H7 (cell line): Measurements from ENCODE around the gene SPOCK1. TPM values are rescaled to one million over a fixed set of nuclear protein-coding genes. Genes with fewer than 3 reads are reported as not detected.
"Not testable (repeated sequence)": the region's sequence is repeated elsewhere in the genome, so short reads cannot be mapped to it uniquely, and the experiment has no call there.

ENCODE experiments used
- DNase-seq: peaks from one replicate; pipeline ENCODE4 v3.0.0; 2012
- H3K27me3 ChIP-seq: 2 replicates; pipeline ENCODE4 v1.6.0; 2011; ENCODE audit warnings: mild to moderate bottlenecking, low read length; ENCODE audit not compliant: control insufficient read depth, insufficient read depth
- H3K36me3 ChIP-seq: replicated peaks from 2 replicates; pipeline ENCODE4 v1.5.1; 2011; ENCODE audit warnings: low read length; ENCODE audit not compliant: control insufficient read depth, insufficient read depth
- H3K4me3 ChIP-seq: 2 replicates; pipeline ENCODE4 v1.5.1; 2011; ENCODE audit warnings: low read depth, mild to moderate bottlenecking, control low read depth, low read length, moderate library complexity; ENCODE audit not compliant: insufficient read depth
- total RNA-seq: library from RNA; depleted of rRNA; stranded (reverse); fragments of >200 nt; shearing (Covaris generic); gene quantifications from 2 replicates; pipeline ENCODE4 v1.2.3, GENCODE V29; 2014

The SPOCK1 gene
- total RNA-seq, 1 experiment from 2014 or later = 1.4 TPM

- DNase-seq = no peak
- no peaks in the 10 kb centered on the region for H3K36me3 ChIP-seq
- H3K27me3 ChIP-seq = no peaks in the 10 kb centered on the region
- H3K4me3 ChIP-seq = no peak overlapping the region
Measured at GRCh38 chr5:137252512-137252911, 246.6 kb downstream of the SPOCK1 start.

- no peak overlapping the region for H3K4me3 ChIP-seq
- H3K27me3 ChIP-seq = no peaks in the 10 kb centered on the region
- no peaks in the 10 kb centered on the region for H3K36me3 ChIP-seq
- no peak for DNase-seq
Measured at GRCh38 chr5:137250421-137250820, 248.7 kb downstream of the SPOCK1 start.

GRCh38 chr5:137248527-137248926 is 250.6 kb downstream of the SPOCK1 start:
- no peaks in the 10 kb centered on the region for H3K27me3 ChIP-seq
- H3K4me3 ChIP-seq = no peak overlapping the region
- no peaks in the 10 kb centered on the region for H3K36me3 ChIP-seq
- DNase-seq = no peak

- Histone ChIP-seq H3K4me3 (no peak overlapping the region), H3K27me3 (no peaks in the 10 kb centered on the region), H3K36me3 (no peaks in the 10 kb centered on the region)
- no peak for DNase-seq
Measured at GRCh38 chr5:137245438-137245837, 253.7 kb downstream of the SPOCK1 start.

- H3K27me3 ChIP-seq = no peaks in the 10 kb centered on the region
- no peak overlapping the region for H3K4me3 ChIP-seq
- H3K36me3 ChIP-seq = no peaks in the 10 kb centered on the region
- DNase-seq = no peak
Measured at GRCh38 chr5:137240285-137240684, 258.8 kb downstream of the SPOCK1 start.

- no peaks in the 10 kb centered on the region for H3K27me3 ChIP-seq
- no peaks in the 10 kb centered on the region for H3K36me3 ChIP-seq
- no peak overlapping the region for H3K4me3 ChIP-seq
- DNase-seq = no peak
Measured at GRCh38 chr5:137236849-137237507, 262.1 kb downstream of the SPOCK1 start.

- Histone ChIP-seq H3K4me3 (no peak overlapping the region), H3K27me3 (no peaks in the 10 kb centered on the region), H3K36me3 (no peaks in the 10 kb centered on the region)
- no peak for DNase-seq
Measured at GRCh38 chr5:137236252-137236651, 262.9 kb downstream of the SPOCK1 start.

GRCh38 chr5:137234973-137235943 is 263.9 kb downstream of the SPOCK1 start:
- no peaks in the 10 kb centered on the region for H3K27me3 ChIP-seq
- H3K4me3 ChIP-seq = no peak overlapping the region
- H3K36me3 ChIP-seq = no peaks in the 10 kb centered on the region
- DNase-seq = no peak

GRCh38 chr5:137233726-137234125 is 265.4 kb downstream of the SPOCK1 start:
- DNase-seq = no peak
- no peak overlapping the region for H3K4me3 ChIP-seq
- no peaks in the 10 kb centered on the region for H3K36me3 ChIP-seq
- no peaks in the 10 kb centered on the region for H3K27me3 ChIP-seq

GRCh38 chr5:137233304-137233703 is 265.8 kb downstream of the SPOCK1 start:
- not testable (repeated sequence) for H3K27me3 ChIP-seq, H3K36me3 ChIP-seq, H3K4me3 ChIP-seq, DNase-seq

- H3K27me3 ChIP-seq = no peaks in the 10 kb centered on the region
- no peak for DNase-seq
- H3K36me3 ChIP-seq = no peaks in the 10 kb centered on the region
- H3K4me3 ChIP-seq = no peak overlapping the region
Measured at GRCh38 chr5:137231540-137231939, 267.6 kb downstream of the SPOCK1 start.

- no peak overlapping the region for H3K4me3 ChIP-seq
- no peak for DNase-seq
- H3K27me3 ChIP-seq = no peaks in the 10 kb centered on the region
- H3K36me3 ChIP-seq = no peaks in the 10 kb centered on the region
Measured at GRCh38 chr5:137228816-137229215, 270.3 kb downstream of the SPOCK1 start.

GRCh38 chr5:137226081-137226480 is 273.0 kb downstream of the SPOCK1 start:
- Histone ChIP-seq H3K27me3 (no peaks in the 10 kb centered on the region), H3K36me3 (no peaks in the 10 kb centered on the region), H3K4me3 (no peak overlapping the region)
- no peak for DNase-seq

GRCh38 chr5:137223324-137224295 is 275.5 kb downstream of the SPOCK1 start:
- Histone ChIP-seq H3K36me3 (no peaks in the 10 kb centered on the region), H3K27me3 (no peaks in the 10 kb centered on the region), H3K4me3 (no peak overlapping the region)
- no peak for DNase-seq
